Activated naive CD8-positive, alpha-beta T cell treated with anti-CD3 and anti-CD28 coated beads for 36 hours (primary cell): ENCODE measurements around the gene TPCN1. TPM values are rescaled to one million over a fixed set of nuclear protein-coding genes. Genes with fewer than 3 reads are reported as not detected.

Experiments
- DNase-seq: peaks from one replicate; pipeline ENCODE4 v3.0.0; 2021
- H3K27ac Mint-ChIP-seq: one replicate; pipeline ENCODE4 v1.8.0; 2022; ENCODE audit warnings: mild to moderate bottlenecking, moderate library complexity, mixed read lengths
- H3K27me3 Mint-ChIP-seq: one replicate; pipeline ENCODE4 v1.8.0; 2022; ENCODE audit warnings: mild to moderate bottlenecking, mixed read lengths
- H3K36me3 Mint-ChIP-seq: one replicate; pipeline ENCODE4 v1.8.0; 2021; ENCODE audit warnings: mild to moderate bottlenecking, mixed read lengths
- H3K4me1 Mint-ChIP-seq: one replicate; pipeline ENCODE4 v1.8.0; 2021; ENCODE audit warnings: mixed read lengths
- H3K4me3 Mint-ChIP-seq: one replicate; pipeline ENCODE4 v1.8.0; 2022; ENCODE audit warnings: mild to moderate bottlenecking, moderate library complexity, mixed read lengths
- H3K9me3 Mint-ChIP-seq: one replicate; pipeline ENCODE4 v1.8.0; 2022; ENCODE audit warnings: mixed read lengths
- total RNA-seq, 2 experiments: library from RNA; stranded (reverse); gene quantifications; one replicate each; pipeline ENCODE4 v1.2.3, GENCODE V29; 2021

The TPCN1 gene
- total RNA-seq, 2 experiments from 2014 or later = 20.5 to 25.0 TPM

- Mint-ChIP-seq H3K27ac (peak overlapping the region; percentile 97), H3K4me1 (peaks cover 36% of the 10 kb centered on the region), H3K9me3 (no peaks in the 10 kb centered on the region), H3K27me3 (no peaks in the 10 kb centered on the region), H3K36me3 (peaks cover 20% of the 10 kb centered on the region), H3K4me3 (peak overlapping the region; percentile 95)
- no peak for DNase-seq
Measured at GRCh38 chr12:113186666-113187325, 34.5 kb upstream of the TPCN1 start.

GRCh38 chr12:113189361-113189760 lies 31.9 kb upstream of the TPCN1 start:
- Mint-ChIP-seq H3K4me1 (peaks cover 21% of the 10 kb centered on the region), H3K36me3 (peaks cover 12% of the 10 kb centered on the region), H3K4me3 (no peak overlapping the region), H3K27ac (no peak overlapping the region), H3K9me3 (no peaks in the 10 kb centered on the region), H3K27me3 (no peaks in the 10 kb centered on the region)
- no peak for DNase-seq

GRCh38 chr12:113190761-113191160 lies 30.5 kb upstream of the TPCN1 start:
- Mint-ChIP-seq H3K4me3 (no peak overlapping the region), H3K27me3 (no peaks in the 10 kb centered on the region)

GRCh38 chr12:113191227-113191626 lies 30.0 kb upstream of the TPCN1 start:
- no peak overlapping the region for H3K4me3 Mint-ChIP-seq
- H3K27ac Mint-ChIP-seq = no peak overlapping the region
- no peaks in the 10 kb centered on the region for H3K27me3 Mint-ChIP-seq
- no peaks in the 10 kb centered on the region for H3K9me3 Mint-ChIP-seq
- peaks cover 18% of the 10 kb centered on the region for H3K4me1 Mint-ChIP-seq
- no peak for DNase-seq
- peaks cover 12% of the 10 kb centered on the region for H3K36me3 Mint-ChIP-seq

More at GRCh38 chr12:113190761-113191160, 30.5 kb upstream of the TPCN1 start:
- peaks cover 21% of the 10 kb centered on the region for H3K4me1 Mint-ChIP-seq
- H3K9me3 Mint-ChIP-seq = no peaks in the 10 kb centered on the region
- peaks cover 12% of the 10 kb centered on the region for H3K36me3 Mint-ChIP-seq
- DNase-seq = no peak
- H3K27ac Mint-ChIP-seq = no peak overlapping the region

- H3K9me3 Mint-ChIP-seq = no peaks in the 10 kb centered on the region
- no peak for DNase-seq
Measured at GRCh38 chr12:113194971-113195391, 26.3 kb upstream of the TPCN1 start.

GRCh38 chr12:113195598-113195997 lies 25.7 kb upstream of the TPCN1 start:
- Mint-ChIP-seq H3K4me3 (no peak overlapping the region), H3K36me3 (no peaks in the 10 kb centered on the region), H3K27me3 (no peaks in the 10 kb centered on the region), H3K9me3 (no peaks in the 10 kb centered on the region), H3K27ac (no peak overlapping the region), H3K4me1 (peaks cover 3% of the 10 kb centered on the region)
- DNase-seq = no peak

More at GRCh38 chr12:113194971-113195391, 26.3 kb upstream of the TPCN1 start:
- H3K36me3 Mint-ChIP-seq = no peaks in the 10 kb centered on the region
- no peaks in the 10 kb centered on the region for H3K27me3 Mint-ChIP-seq
- H3K4me3 Mint-ChIP-seq = no peak overlapping the region
- H3K27ac Mint-ChIP-seq = no peak overlapping the region
- peaks cover 5% of the 10 kb centered on the region for H3K4me1 Mint-ChIP-seq

GRCh38 chr12:113196582-113196981 lies 24.7 kb upstream of the TPCN1 start:
- H3K27ac Mint-ChIP-seq = no peak overlapping the region

GRCh38 chr12:113196990-113197389 lies 24.3 kb upstream of the TPCN1 start:
- H3K27ac Mint-ChIP-seq = no peak overlapping the region
- peaks cover 3% of the 10 kb centered on the region for H3K4me1 Mint-ChIP-seq
- H3K4me3 Mint-ChIP-seq = no peak overlapping the region
- H3K9me3 Mint-ChIP-seq = no peaks in the 10 kb centered on the region
- H3K36me3 Mint-ChIP-seq = no peaks in the 10 kb centered on the region
- peak; percentile 66 for DNase-seq
- no peaks in the 10 kb centered on the region for H3K27me3 Mint-ChIP-seq

More at GRCh38 chr12:113196582-113196981, 24.7 kb upstream of the TPCN1 start:
- no peak overlapping the region for H3K4me3 Mint-ChIP-seq
- no peaks in the 10 kb centered on the region for H3K27me3 Mint-ChIP-seq
- no peaks in the 10 kb centered on the region for H3K9me3 Mint-ChIP-seq
- H3K36me3 Mint-ChIP-seq = no peaks in the 10 kb centered on the region
- H3K4me1 Mint-ChIP-seq = peaks cover 3% of the 10 kb centered on the region
- no peak for DNase-seq

- Mint-ChIP-seq H3K27me3 (no peaks in the 10 kb centered on the region), H3K4me3 (no peak overlapping the region), H3K36me3 (no peaks in the 10 kb centered on the region), H3K4me1 (peaks cover 3% of the 10 kb centered on the region), H3K9me3 (no peaks in the 10 kb centered on the region), H3K27ac (no peak overlapping the region)
- DNase-seq = no peak
Measured at GRCh38 chr12:113197518-113198077, 23.7 kb upstream of the TPCN1 start.

- no peak overlapping the region for H3K27ac Mint-ChIP-seq
- H3K9me3 Mint-ChIP-seq = no peaks in the 10 kb centered on the region
- H3K36me3 Mint-ChIP-seq = no peaks in the 10 kb centered on the region
Measured at GRCh38 chr12:113198296-113198695, 23.0 kb upstream of the TPCN1 start.

GRCh38 chr12:113200021-113200797 lies 21.1 kb upstream of the TPCN1 start:
- H3K9me3 Mint-ChIP-seq = no peaks in the 10 kb centered on the region
- H3K4me1 Mint-ChIP-seq = peaks cover 3% of the 10 kb centered on the region
- no peak for DNase-seq
- H3K27me3 Mint-ChIP-seq = no peaks in the 10 kb centered on the region
- no peak overlapping the region for H3K27ac Mint-ChIP-seq
- H3K36me3 Mint-ChIP-seq = no peaks in the 10 kb centered on the region
- H3K4me3 Mint-ChIP-seq = no peak overlapping the region

More at GRCh38 chr12:113198296-113198695, 23.0 kb upstream of the TPCN1 start:
- Mint-ChIP-seq H3K27me3 (no peaks in the 10 kb centered on the region), H3K4me3 (no peak overlapping the region), H3K4me1 (peaks cover 3% of the 10 kb centered on the region)
- no peak for DNase-seq

- no peaks in the 10 kb centered on the region for H3K27me3 Mint-ChIP-seq
- peaks cover 7% of the 10 kb centered on the region for H3K4me1 Mint-ChIP-seq
- peaks cover 3% of the 10 kb centered on the region for H3K9me3 Mint-ChIP-seq
- no peak overlapping the region for H3K27ac Mint-ChIP-seq
- H3K36me3 Mint-ChIP-seq = peaks cover 2% of the 10 kb centered on the region
- DNase-seq = no peak
- H3K4me3 Mint-ChIP-seq = no peak overlapping the region
Measured at GRCh38 chr12:113201187-113202177, 19.8 kb upstream of the TPCN1 start.

- no peaks in the 10 kb centered on the region for H3K27me3 Mint-ChIP-seq
- H3K9me3 Mint-ChIP-seq = peaks cover 4% of the 10 kb centered on the region
- DNase-seq = no peak
- H3K36me3 Mint-ChIP-seq = peaks cover 2% of the 10 kb centered on the region
- peaks cover 8% of the 10 kb centered on the region for H3K4me1 Mint-ChIP-seq
- no peak overlapping the region for H3K4me3 Mint-ChIP-seq
- H3K27ac Mint-ChIP-seq = no peak overlapping the region
Measured at GRCh38 chr12:113202300-113203075, 18.8 kb upstream of the TPCN1 start.
